ENCODE data around the gene RAB40B. TPM values are rescaled to one million over a fixed set of nuclear protein-coding genes. Genes with fewer than 3 reads are reported as not detected.

RAB40B gene
- total and polyA plus RNA-seq, 2 of the 4 experiments (the other 2 are of a cell fraction), result 14.9 to 20.0 TPM

- DNase-seq (no peak), ATAC-seq (ENCODE audit: low read depth) (no peak)
- intact Hi-C loops (cut with micrococcal nuclease) (no loop called here), in situ Hi-C loops (cut with MboI; ENCODE audit: low sequenced_read_pairs) (no loop called here), dilution Hi-C loops (cut with HindIII; ENCODE audit: low sequenced_read_pairs, unreplicated experiment) (no loop called here)
- Histone ChIP-seq H4K20me1 (ENCODE audit: insufficient read depth, low read length) (no peaks in the 10 kb centered on the region), H4K8ac (ENCODE audit: low read depth in 2 of 2, low read length in 2 of 2) (no peak overlapping the region), H3K4me3 (ENCODE audit: insufficient read depth, low read depth, low read length) (no peak overlapping the region), H3K79me1 (ENCODE audit: low read depth in 1 of 2, low read length in 2 of 2) (peaks cover 0 to 6% of the 10 kb centered on the region in 2 experiments; a peak in 2 of 4 replicates), H3K9ac (ENCODE audit: low read depth, low read length) (no peak overlapping the region), H3K27me3 (ENCODE audit: control insufficient read depth, insufficient read depth, low read length) (no peaks in the 10 kb centered on the region), H2BK20ac (ENCODE audit: low read depth, low read length) (no peak overlapping the region), H2BK120ac (ENCODE audit: low read depth, low read length) (no peak overlapping the region), H3K23ac (ENCODE audit: low read depth, low read length) (no peak overlapping the region), H3K9me1 (ENCODE audit: insufficient read depth, low read length) (peaks cover 6% of the 10 kb centered on the region), H2AK5ac (ENCODE audit: low read depth, low read length) (no peak overlapping the region), H3K36me3 (ENCODE audit: control insufficient read depth, insufficient read depth, low read length) (peaks cover 1% of the 10 kb centered on the region), H3K14ac (replicated peaks; ENCODE audit: low read depth, low read length) (no peak overlapping the region), H3K4me2 (ENCODE audit: low read depth, low read length) (no peak overlapping the region), H2AFZ (replicated peaks; ENCODE audit: low read length, poor library complexity) (no peak overlapping the region), H3K27ac (ENCODE audit: insufficient read depth, low read length) (no peak overlapping the region), H2BK15ac (ENCODE audit: low read depth, low read length) (no peak overlapping the region), H3K4ac (ENCODE audit: low read depth, low read length) (no peak overlapping the region), H3K4me1 (ENCODE audit: control insufficient read depth, insufficient read depth, low read length) (no peaks in the 10 kb centered on the region), H4K5ac (ENCODE audit: low read depth, low read length) (no peak overlapping the region), H3K18ac (ENCODE audit: low read depth, low read length) (no peak overlapping the region), H3K56ac (ENCODE audit: extremely low read depth, insufficient read depth, low read length) (no peak overlapping the region), H2AK9ac (replicated peaks; ENCODE audit: low read depth, low read length, poor library complexity) (no peak overlapping the region), H2BK5ac (ENCODE audit: low read depth, low read length, poor library complexity, severe bottlenecking) (no peak overlapping the region), H4K91ac (ENCODE audit: insufficient read depth, low read depth, low read length) (no peak overlapping the region), H3K9me3 (ENCODE audit: control insufficient read depth, insufficient read depth, low read length) (no peaks in the 10 kb centered on the region)
- ChIA-PET POLR2A (ENCODE audit: unreplicated experiment) (no interaction called here), CTCF (interaction anchor here (0.6 kb wide), 1 partner anchor 27 kb away, joined by 3 read pairs; no protein-coding TSS in a partner anchor)
- BruUV-seq (replicated peaks), result no TSS peak
- 79% methylated on average over 15 of the region's 20 CpGs; no CpG with 5 or more reads in 1 of the 2 experiments for WGBS, 2 experiments (ENCODE audit: extremely low coverage in 2 of 2, insufficient read length in 1 of 2)
- TF ChIP-seq, protein P1, sequence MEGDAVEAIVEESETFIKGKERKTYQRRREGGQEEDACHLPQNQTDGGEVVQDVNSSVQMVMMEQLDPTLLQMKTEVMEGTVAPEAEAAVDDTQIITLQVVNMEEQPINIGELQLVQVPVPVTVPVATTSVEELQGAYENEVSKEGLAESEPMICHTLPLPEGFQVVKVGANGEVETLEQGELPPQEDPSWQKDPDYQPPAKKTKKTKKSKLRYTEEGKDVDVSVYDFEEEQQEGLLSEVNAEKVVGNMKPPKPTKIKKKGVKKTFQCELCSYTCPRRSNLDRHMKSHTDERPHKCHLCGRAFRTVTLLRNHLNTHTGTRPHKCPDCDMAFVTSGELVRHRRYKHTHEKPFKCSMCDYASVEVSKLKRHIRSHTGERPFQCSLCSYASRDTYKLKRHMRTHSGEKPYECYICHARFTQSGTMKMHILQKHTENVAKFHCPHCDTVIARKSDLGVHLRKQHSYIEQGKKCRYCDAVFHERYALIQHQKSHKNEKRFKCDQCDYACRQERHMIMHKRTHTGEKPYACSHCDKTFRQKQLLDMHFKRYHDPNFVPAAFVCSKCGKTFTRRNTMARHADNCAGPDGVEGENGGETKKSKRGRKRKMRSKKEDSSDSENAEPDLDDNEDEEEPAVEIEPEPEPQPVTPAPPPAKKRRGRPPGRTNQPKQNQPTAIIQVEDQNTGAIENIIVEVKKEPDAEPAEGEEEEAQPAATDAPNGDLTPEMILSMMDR (conservative IDR thresholded peaks at IDR 0.05; ENCODE audit: low read depth, low read length), result no peak
- TF ChIP-seq SMC3 (IDR thresholded peaks at IDR 0.05; ENCODE audit: low read depth, low read length) (no peak), NFE2L2 (IDR thresholded peaks at IDR 0.05; ENCODE audit: low read depth, low read length) (no peak), RCOR1 (IDR thresholded peaks at IDR 0.05; ENCODE audit: insufficient replicate concordance, low read length) (no peak), RAD21 (IDR thresholded peaks at IDR 0.05; ENCODE audit: low read length) (no peak), FOS (IDR thresholded peaks at IDR 0.05; ENCODE audit: low read depth, low read length) (no peak), RFX5 (IDR thresholded peaks at IDR 0.05; ENCODE audit: low read depth, low read length) (no peak), MAZ (IDR thresholded peaks at IDR 0.05; ENCODE audit: borderline replicate concordance, low read depth, low read length) (no peak), POLR2A (IDR thresholded peaks at IDR 0.05; ENCODE audit: low read depth, low read length) (no peak), MXI1 (IDR thresholded peaks at IDR 0.05; ENCODE audit: borderline replicate concordance, low read depth, low read length) (no peak), CEBPB (IDR thresholded peaks at IDR 0.05; ENCODE audit: low read depth, low read length) (no peak), ELK1 (IDR thresholded peaks at IDR 0.05; ENCODE audit: borderline replicate concordance, low read depth, low read length) (no peak), MAFK (IDR thresholded peaks at IDR 0.05; ENCODE audit: low read depth, low read length) (no peak), CHD1 (IDR thresholded peaks at IDR 0.05; ENCODE audit: low read depth, low read length) (no peak), BHLHE40 (IDR thresholded peaks at IDR 0.05; ENCODE audit: low read depth, low read length) (no peak)
- TF ChIP-seq, protein P2, sequence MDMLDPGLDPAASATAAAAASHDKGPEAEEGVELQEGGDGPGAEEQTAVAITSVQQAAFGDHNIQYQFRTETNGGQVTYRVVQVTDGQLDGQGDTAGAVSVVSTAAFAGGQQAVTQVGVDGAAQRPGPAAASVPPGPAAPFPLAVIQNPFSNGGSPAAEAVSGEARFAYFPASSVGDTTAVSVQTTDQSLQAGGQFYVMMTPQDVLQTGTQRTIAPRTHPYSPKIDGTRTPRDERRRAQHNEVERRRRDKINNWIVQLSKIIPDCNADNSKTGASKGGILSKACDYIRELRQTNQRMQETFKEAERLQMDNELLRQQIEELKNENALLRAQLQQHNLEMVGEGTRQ (IDR thresholded peaks at IDR 0.05; ENCODE audit: low read depth, low read length), result no peak
Measured at GRCh38 chr17:82662711-82663261, 35.7 kb downstream of the RAB40B start.
